Activated naive CD8-positive, alpha-beta T cell treated with anti-CD3 and anti-CD28 coated beads, Interleukin-2, amount 10 ng/mL, durations not matched to agents 7 days and 5 days (primary cell): ENCODE results near the gene POLA1. TPM values are rescaled to one million over a fixed set of nuclear protein-coding genes. Genes with fewer than 3 reads are reported as not detected.
A peak's percentile ranks its signal among the peaks of the same experiment; 100 is the strongest.

Experiments
- ATAC-seq: fragments of 150-1000 bp; cut with Tn5 transposase; one replicate; pipeline ENCODE4 v1.10.0; 2021; ENCODE audit warnings: low read depth, moderate library complexity
- POLR2A ChIA-PET: fragments of 350-600 bp; sonication (Branson Sonifier 250); formaldehyde crosslinking; loops from one replicate; lab custom pipeline; 2021; ENCODE audit warnings: antibody characterized with exemption; lab: Charles Lee
- DNase-seq: peaks from one replicate; pipeline ENCODE4 v3.0.0; 2021
- H3K27ac Mint-ChIP-seq: one replicate; pipeline ENCODE4 v1.8.0; 2022; ENCODE audit warnings: mild to moderate bottlenecking, mixed read lengths
- H3K27me3 Mint-ChIP-seq: one replicate; pipeline ENCODE4 v1.8.0; 2022; ENCODE audit warnings: mild to moderate bottlenecking, moderate library complexity, mixed read lengths
- H3K36me3 Mint-ChIP-seq: one replicate; pipeline ENCODE4 v1.8.0; 2021; ENCODE audit warnings: mild to moderate bottlenecking, mixed read lengths
- H3K4me1 Mint-ChIP-seq: one replicate; pipeline ENCODE4 v1.8.0; 2021; ENCODE audit warnings: mixed read lengths
- H3K4me3 Mint-ChIP-seq: one replicate; pipeline ENCODE4 v1.8.0; 2022; ENCODE audit warnings: mild to moderate bottlenecking, moderate library complexity, mixed read lengths
- H3K9me3 Mint-ChIP-seq: one replicate; pipeline ENCODE4 v1.8.0; 2021; ENCODE audit warnings: mixed read lengths
- total RNA-seq, 2 experiments: library from RNA; stranded (reverse); gene quantifications; one replicate each; pipeline ENCODE4 v1.2.3, GENCODE V29; 2021

The POLA1 gene
- total RNA-seq, 2 experiments from 2014 or later: 24.0 to 24.3 TPM

DNA sequence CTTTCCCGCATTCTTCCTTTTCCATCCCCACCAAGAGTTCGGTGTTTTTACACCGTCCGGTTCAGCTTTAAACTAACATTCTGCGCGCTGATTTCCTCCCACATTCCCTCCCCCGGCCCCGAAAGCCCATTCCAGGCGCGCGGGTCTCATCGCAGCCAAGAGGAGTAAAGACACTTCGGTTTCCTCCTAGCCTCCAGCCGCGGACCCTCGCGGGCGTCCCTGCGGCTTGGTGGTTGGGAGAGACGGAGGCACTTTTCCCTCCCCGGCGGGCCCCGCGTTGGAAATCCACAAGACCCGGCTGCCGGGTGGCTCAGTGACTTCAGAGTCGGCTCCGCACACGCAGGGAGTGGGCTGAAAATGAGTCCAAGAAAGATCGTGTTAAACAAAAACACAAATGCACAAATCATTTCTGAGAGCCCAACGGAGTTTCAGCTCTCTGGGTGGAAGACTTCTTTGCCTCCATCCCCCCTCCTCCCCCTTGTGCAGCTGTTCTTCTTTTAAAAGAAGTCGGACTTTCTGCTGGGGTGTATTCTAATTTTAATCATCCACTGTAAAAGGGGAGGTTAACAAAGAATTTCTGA is 324.0 kb downstream of the POLA1 start:
- Mint-ChIP-seq H3K36me3 (no peaks in the 10 kb centered on the region), H3K27me3 (peaks cover 79% of the 10 kb centered on the region), H3K9me3 (no peaks in the 10 kb centered on the region), H3K4me3 (no peak overlapping the region), H3K27ac (no peak overlapping the region), H3K4me1 (peaks cover 12% of the 10 kb centered on the region)
- DNase-seq: no peak
- no peak for ATAC-seq
- POLR2A ChIA-PET: no interaction called here

GRCh38 chrX:25018682-25019081 is 325.0 kb downstream of the POLA1 start:
- H3K4me3 Mint-ChIP-seq: no peak overlapping the region
- H3K9me3 Mint-ChIP-seq: no peaks in the 10 kb centered on the region
- ATAC-seq (no peak), DNase-seq (no peak)
- no peaks in the 10 kb centered on the region for H3K36me3 Mint-ChIP-seq
- peaks cover 83% of the 10 kb centered on the region for H3K27me3 Mint-ChIP-seq
- POLR2A ChIA-PET: no interaction called here
- H3K27ac Mint-ChIP-seq: no peak overlapping the region
- H3K4me1 Mint-ChIP-seq: peaks cover 16% of the 10 kb centered on the region

DNA sequence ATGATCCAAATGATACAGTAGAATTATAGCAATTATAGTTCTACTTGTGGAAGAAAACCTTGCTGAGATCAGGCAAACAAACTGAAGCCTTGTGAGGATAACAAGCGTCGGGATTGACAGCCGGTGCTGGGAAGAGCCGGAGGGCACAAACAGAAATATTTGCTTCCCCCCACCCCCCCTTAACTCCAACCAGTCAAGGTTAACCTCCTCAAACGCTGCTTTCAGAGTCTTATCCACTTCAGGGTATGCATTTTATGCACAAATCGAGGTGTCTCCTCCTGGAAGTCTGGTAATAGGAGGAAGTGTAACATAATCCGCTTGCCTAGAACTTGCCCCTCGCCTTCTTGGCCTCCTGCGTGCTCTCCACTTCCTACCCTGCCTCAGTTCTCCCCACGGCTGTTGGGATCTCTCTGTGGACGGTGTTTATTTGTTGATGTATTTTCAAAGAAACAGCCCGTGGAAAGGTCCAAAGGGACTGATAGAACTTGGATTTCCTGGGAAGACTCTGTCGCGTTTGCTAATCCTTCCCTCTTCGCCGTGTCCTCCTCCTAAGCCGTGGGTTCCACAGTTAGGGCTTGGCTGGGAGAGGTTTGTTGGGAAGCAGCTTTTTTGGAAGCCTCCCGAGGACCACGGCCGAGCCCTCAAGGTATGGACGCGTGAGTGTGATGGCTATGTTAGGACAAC is 326.1 kb downstream of the POLA1 start:
- Mint-ChIP-seq H3K9me3 (no peaks in the 10 kb centered on the region), H3K27ac (no peak overlapping the region), H3K36me3 (no peaks in the 10 kb centered on the region), H3K4me3 (no peak overlapping the region), H3K4me1 (peaks cover 14% of the 10 kb centered on the region), H3K27me3 (peaks cover 84% of the 10 kb centered on the region)
- DNase-seq (no peak), ATAC-seq (no peak)
- POLR2A ChIA-PET: no interaction called here

DNA sequence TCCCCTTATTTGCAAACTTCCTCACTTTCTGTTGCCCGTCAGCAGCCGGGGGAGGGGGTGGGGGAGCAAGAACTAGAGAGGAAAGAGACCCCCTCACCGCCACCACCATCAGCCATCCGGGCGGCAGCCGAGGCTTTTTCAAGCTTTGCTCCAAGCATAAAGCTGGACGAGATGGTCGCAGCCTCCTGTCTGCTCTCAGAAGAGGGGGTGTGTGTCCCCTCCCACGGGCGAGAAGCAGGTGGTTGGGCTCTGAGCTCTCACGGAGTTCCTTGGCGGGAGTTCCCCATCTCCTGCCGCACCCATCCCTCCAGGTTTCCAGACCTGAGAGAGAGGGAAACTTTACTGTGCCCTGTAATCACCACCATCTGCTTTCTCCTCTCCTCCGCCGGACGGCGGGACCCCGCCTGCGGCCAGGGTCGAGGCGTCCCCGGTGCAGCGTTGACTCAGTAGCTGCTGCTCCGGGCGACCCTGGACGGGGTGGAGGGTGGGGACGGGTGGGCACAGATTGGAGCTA is 326.7 kb downstream of the POLA1 start:
- Mint-ChIP-seq H3K36me3 (no peaks in the 10 kb centered on the region), H3K27ac (no peak overlapping the region), H3K4me1 (peaks cover 14% of the 10 kb centered on the region), H3K4me3 (no peak overlapping the region), H3K9me3 (no peaks in the 10 kb centered on the region), H3K27me3 (peaks cover 81% of the 10 kb centered on the region)
- POLR2A ChIA-PET: no interaction called here
- ATAC-seq: no peak
- DNase-seq: no peak

- Mint-ChIP-seq H3K27me3 (peaks cover 83% of the 10 kb centered on the region), H3K9me3 (no peaks in the 10 kb centered on the region), H3K4me3 (peak overlapping the region; percentile 10), H3K4me1 (peaks cover 13% of the 10 kb centered on the region), H3K36me3 (no peaks in the 10 kb centered on the region), H3K27ac (no peak overlapping the region)
- DNase-seq (peak; percentile 63), ATAC-seq (peak; percentile 66)
- POLR2A ChIA-PET: no interaction called here
These were observed 327.3 kb downstream of the POLA1 start for GRCh38 chrX:25020905-25021449.

DNA sequence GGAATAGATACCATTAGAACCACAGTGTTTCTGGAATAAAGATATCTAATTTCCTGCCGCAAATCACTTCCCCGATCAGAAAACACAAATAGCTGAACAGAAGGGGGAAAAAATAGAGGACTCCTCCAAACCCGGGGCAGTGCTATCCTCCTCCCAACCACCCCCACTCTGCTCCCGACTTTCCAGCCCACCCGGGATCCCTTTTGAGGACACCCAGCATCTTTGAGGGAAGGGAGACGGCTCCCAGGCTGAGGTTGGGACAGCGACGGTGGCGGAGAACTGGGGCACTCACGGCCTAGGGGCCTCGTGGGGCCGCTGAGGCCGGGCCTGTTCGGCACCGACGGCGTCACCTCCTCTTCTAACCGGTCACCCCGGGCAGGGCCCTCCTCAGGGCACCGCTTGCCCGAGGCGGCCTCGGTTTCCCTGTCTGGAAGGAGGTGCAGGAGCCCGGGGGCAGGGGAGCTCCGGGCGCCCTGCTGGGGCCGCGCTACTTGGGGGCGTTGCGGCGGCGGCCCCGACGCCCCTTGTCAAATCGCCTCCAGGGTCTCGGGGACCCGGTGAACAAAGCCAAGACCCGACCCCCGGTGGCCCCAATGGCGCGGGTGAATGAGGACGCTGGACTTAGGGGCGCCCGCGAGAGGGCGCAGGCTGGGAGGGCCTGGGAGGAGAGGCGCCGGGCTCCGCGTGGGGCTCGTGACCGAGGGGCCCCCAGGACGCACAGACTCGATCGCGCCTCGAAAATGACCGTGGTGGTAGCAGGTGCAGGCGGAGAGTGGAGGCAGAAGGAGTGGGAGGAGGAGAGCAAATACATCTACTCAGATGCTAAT is 329.0 kb downstream of the POLA1 start:
- no peak overlapping the region for H3K4me3 Mint-ChIP-seq
- POLR2A ChIA-PET: interaction anchor here (0.7 kb wide), 1 partner anchor 102 kb away, joined by 6 read pairs; no protein-coding TSS in a partner anchor
- no peaks in the 10 kb centered on the region for H3K36me3 Mint-ChIP-seq
- ATAC-seq: no peak
- no peaks in the 10 kb centered on the region for H3K9me3 Mint-ChIP-seq
- H3K27me3 Mint-ChIP-seq: peaks cover 75% of the 10 kb centered on the region
- no peak overlapping the region for H3K27ac Mint-ChIP-seq
- H3K4me1 Mint-ChIP-seq: peaks cover 12% of the 10 kb centered on the region
- peak; percentile 34 for DNase-seq

GRCh38 chrX:25023908-25024307 is 330.2 kb downstream of the POLA1 start:
- DNase-seq: no peak
- H3K4me1 Mint-ChIP-seq: peaks cover 12% of the 10 kb centered on the region
- no peak overlapping the region for H3K4me3 Mint-ChIP-seq
- POLR2A ChIA-PET: no interaction called here
- no peak for ATAC-seq
- H3K27ac Mint-ChIP-seq: no peak overlapping the region
- no peaks in the 10 kb centered on the region for H3K36me3 Mint-ChIP-seq
- peaks cover 68% of the 10 kb centered on the region for H3K27me3 Mint-ChIP-seq
- H3K9me3 Mint-ChIP-seq: no peaks in the 10 kb centered on the region

- Mint-ChIP-seq H3K36me3 (no peaks in the 10 kb centered on the region), H3K4me1 (peaks cover 11% of the 10 kb centered on the region), H3K9me3 (no peaks in the 10 kb centered on the region), H3K27ac (no peak overlapping the region), H3K4me3 (no peak overlapping the region), H3K27me3 (peaks cover 53% of the 10 kb centered on the region)
- POLR2A ChIA-PET: no interaction called here
- DNase-seq (no peak), ATAC-seq (no peak)
These were observed 331.9 kb downstream of the POLA1 start for GRCh38 chrX:25025615-25026014.

DNA sequence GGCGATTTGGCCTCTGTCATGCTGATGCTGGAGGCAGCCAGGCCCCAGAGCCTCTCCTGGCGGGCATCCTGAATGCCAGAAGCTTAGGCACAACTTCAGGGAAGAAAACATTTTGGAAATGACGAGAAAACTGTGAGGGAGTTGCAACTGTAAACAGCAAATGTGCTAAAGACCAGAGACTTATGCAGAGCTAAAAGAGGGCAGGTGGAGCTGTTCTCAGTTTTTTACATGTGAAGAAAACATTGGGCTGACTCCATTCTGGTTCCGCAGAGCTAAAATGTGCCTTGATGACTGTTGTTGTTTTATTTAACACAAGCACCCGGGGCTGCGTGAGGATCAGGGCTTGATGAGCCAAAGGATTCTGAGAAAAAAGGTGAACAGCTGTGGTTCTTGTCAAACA is 332.9 kb downstream of the POLA1 start:
- no peaks in the 10 kb centered on the region for H3K9me3 Mint-ChIP-seq
- no peak overlapping the region for H3K4me3 Mint-ChIP-seq
- H3K4me1 Mint-ChIP-seq: peaks cover 10% of the 10 kb centered on the region
- DNase-seq (no peak), ATAC-seq (no peak)
- POLR2A ChIA-PET: no interaction called here
- no peaks in the 10 kb centered on the region for H3K36me3 Mint-ChIP-seq
- peaks cover 45% of the 10 kb centered on the region for H3K27me3 Mint-ChIP-seq
- H3K27ac Mint-ChIP-seq: no peak overlapping the region

GRCh38 chrX:25028726-25029125 is 335.0 kb downstream of the POLA1 start:
- Mint-ChIP-seq H3K27me3 (peaks cover 28% of the 10 kb centered on the region), H3K9me3 (no peaks in the 10 kb centered on the region), H3K4me1 (peaks cover 1% of the 10 kb centered on the region), H3K27ac (no peak overlapping the region), H3K36me3 (no peaks in the 10 kb centered on the region), H3K4me3 (no peak overlapping the region)
- POLR2A ChIA-PET: no interaction called here
- ATAC-seq (no peak), DNase-seq (no peak)

GRCh38 chrX:25029288-25029825 is 335.6 kb downstream of the POLA1 start:
- no peaks in the 10 kb centered on the region for H3K36me3 Mint-ChIP-seq

GRCh38 chrX:25034889-25035288 is 341.2 kb downstream of the POLA1 start:
- Mint-ChIP-seq H3K4me3 (no peak overlapping the region), H3K27me3 (no peaks in the 10 kb centered on the region), H3K9me3 (no peaks in the 10 kb centered on the region), H3K27ac (no peak overlapping the region), H3K36me3 (no peaks in the 10 kb centered on the region), H3K4me1 (no peaks in the 10 kb centered on the region)
- POLR2A ChIA-PET: no interaction called here
- DNase-seq: no peak
- ATAC-seq: no peak

More at GRCh38 chrX:25029288-25029825, 335.6 kb downstream of the POLA1 start:
- Mint-ChIP-seq H3K27ac (no peak overlapping the region), H3K27me3 (peaks cover 22% of the 10 kb centered on the region), H3K4me1 (no peaks in the 10 kb centered on the region), H3K9me3 (no peaks in the 10 kb centered on the region), H3K4me3 (no peak overlapping the region)
- no peak for ATAC-seq
- DNase-seq: no peak
- POLR2A ChIA-PET: no interaction called here

- Mint-ChIP-seq H3K36me3 (no peaks in the 10 kb centered on the region), H3K27ac (no peak overlapping the region), H3K4me1 (no peaks in the 10 kb centered on the region), H3K4me3 (no peak overlapping the region), H3K27me3 (no peaks in the 10 kb centered on the region), H3K9me3 (no peaks in the 10 kb centered on the region)
- POLR2A ChIA-PET: no interaction called here
- no peak for DNase-seq
- no peak for ATAC-seq
These were observed 345.3 kb downstream of the POLA1 start for GRCh38 chrX:25039036-25039435.
